GM12878 (cell line): Measurements from ENCODE around the gene KATNB1. TPM values are rescaled to one million over a fixed set of nuclear protein-coding genes. Genes with fewer than 3 reads are reported as not detected.

Source experiments
- ATAC-seq: fragments of 200-7000 bp; cut with Tn5 transposase; 3 replicates; pipeline ENCODE4 v1.9.1; 2020; ENCODE audit warnings: mild to moderate bottlenecking, moderate library complexity
- BruUV-seq: library from RNA; stranded (reverse); fragments of 400-500 nt; replicated peaks from 2 replicates; lab custom pipeline; 2021; lab: Mats Ljungman, UMichigan
- CTCF ChIA-PET: fragments of 300-600 bp; sonication (Branson Sonifier 250); formaldehyde crosslinking; extraction: SDS; loops from one replicate; lab custom pipeline; 2021; ENCODE audit warnings: inconsistent platforms; lab: Yijun Ruan, JAX
- POLR2A ChIA-PET: fragments of 350-600 bp; formaldehyde crosslinking; extraction: SDS; loops from one replicate; lab custom pipeline; 2021; ENCODE audit warnings: inconsistent platforms; lab: Charles Lee
- RAD21 ChIA-PET: fragments of 300-600 bp; sonication (Branson Sonifier 250); formaldehyde crosslinking; loops from one replicate; lab custom pipeline; 2023; ENCODE audit warnings: antibody characterized with exemption; ENCODE audit not compliant: unreplicated experiment; lab: Charles Lee
- SMC1A ChIA-PET: fragments of 300-600 bp; sonication (Branson Sonifier 250); formaldehyde crosslinking; loops from one replicate; lab custom pipeline; 2023; ENCODE audit not compliant: unreplicated experiment, uncharacterized antibody; lab: Charles Lee
- DNase-seq: peaks from one replicate; pipeline ENCODE4 v3.0.0-alpha.2; 2011; ENCODE audit warnings: low read depth, low spot score
- FAIRE-seq: peaks from 3 replicates; lab custom pipeline; 2011; peaks lifted over from hg19 to GRCh38; lab: Jason Lieb, UNC
- H2AFZ ChIP-seq: 2 replicates; pipeline ENCODE4 v1.6.0; 2011; ENCODE audit warnings: low read depth, low read length, control low read depth; ENCODE audit not compliant: control insufficient read depth
- H3K27ac ChIP-seq: 2 replicates; pipeline ENCODE4 v1.5.1; 2011; ENCODE audit warnings: control low read depth; ENCODE audit not compliant: control insufficient read depth, insufficient read depth
- H3K27me3 ChIP-seq, 2 experiments: replicated peaks in 1 of 2; 2 replicates each; pipeline versions ENCODE4 v1.6.0 to v1.6.1; 2011; ENCODE audit warnings: low read length in 1 of 2; ENCODE audit not compliant: control insufficient read depth in 2 of 2, insufficient read depth in 2 of 2
- H3K36me3 ChIP-seq, 2 experiments: 2 replicates each; pipeline ENCODE4 v1.5.1; 2011; ENCODE audit warnings: low read length in 1 of 2; ENCODE audit not compliant: control insufficient read depth in 2 of 2, insufficient read depth in 2 of 2
- H3K4me1 ChIP-seq: 2 replicates; pipeline ENCODE4 v1.6.1; 2011; ENCODE audit warnings: mild to moderate bottlenecking, low read length, moderate library complexity, mixed read lengths; ENCODE audit not compliant: control insufficient read depth, insufficient read depth
- H3K4me2 ChIP-seq: 2 replicates; pipeline ENCODE4 v1.6.0; 2011; ENCODE audit warnings: control low read depth; ENCODE audit not compliant: control insufficient read depth, insufficient read depth
- H3K4me3 ChIP-seq: fragments of 200-600 bp; sonication (generic); 2 replicates; pipeline ENCODE4 v1.5.1; 2016
- H3K79me2 ChIP-seq: 2 replicates; pipeline ENCODE4 v1.6.0; 2011; ENCODE audit warnings: low read length; ENCODE audit not compliant: control insufficient read depth, insufficient read depth
- H3K9ac ChIP-seq: 2 replicates; pipeline ENCODE4 v1.8.0; 2011; ENCODE audit warnings: low read length, control low read depth, mixed read lengths; ENCODE audit not compliant: control insufficient read depth, insufficient read depth
- H3K9me3 ChIP-seq: replicated peaks from 3 replicates; pipeline ENCODE4 v1.5.1; 2011; ENCODE audit warnings: mild to moderate bottlenecking, low read length; ENCODE audit not compliant: control insufficient read depth, insufficient read depth
- H4K20me1 ChIP-seq: 2 replicates; pipeline ENCODE4 v1.6.0; 2011; ENCODE audit not compliant: control insufficient read depth, insufficient read depth
- BCLAF1 ChIP-seq: fragments of 450-650 bp; IDR thresholded peaks from 2 replicates; pipeline ENCODE4 v1.6.1; 2017; ENCODE audit warnings: antibody characterized with exemption, mild to moderate bottlenecking, moderate library complexity
- CHD4 ChIP-seq: fragments of 200-600 bp; sonication (generic); IDR thresholded peaks from 2 replicates; pipeline ENCODE4 v1.6.1; 2016; ENCODE audit warnings: mild to moderate bottlenecking
- DPF2 ChIP-seq: fragments of 450-650 bp; IDR thresholded peaks from 2 replicates; pipeline ENCODE4 v1.6.1; 2017; ENCODE audit warnings: mild to moderate bottlenecking
- ELK1 ChIP-seq: IDR thresholded peaks from 2 replicates; pipeline ENCODE4 v1.6.1; 2012; ENCODE audit warnings: low read depth, low read length, improper control_type of control experiment
- FOXK2 ChIP-seq: fragments of 450-650 bp; IDR thresholded peaks from 2 replicates; pipeline ENCODE4 v1.6.1; 2017; ENCODE audit warnings: mild to moderate bottlenecking, moderate library complexity
- FOXM1 ChIP-seq: IDR thresholded peaks from 2 replicates; pipeline ENCODE4 v1.6.1; 2012; ENCODE audit warnings: low read depth, mild to moderate bottlenecking, inconsistent platforms, low read length, moderate library complexity
- IKZF2 ChIP-seq, 2 experiments: fragments of 450-650 bp; IDR thresholded peaks; 2 replicates each; pipeline ENCODE4 v1.6.1; 2017; ENCODE audit warnings: mild to moderate bottlenecking in 2 of 2, moderate library complexity in 2 of 2
- PAX8 ChIP-seq: fragments of 450-650 bp; IDR thresholded peaks from 2 replicates; pipeline ENCODE4 v1.6.1; 2017; ENCODE audit warnings: mild to moderate bottlenecking, moderate library complexity
- RELA ChIP-seq: fragments of 450-650 bp; IDR thresholded peaks from 2 replicates; pipeline ENCODE4 v1.8.0; 2014; ENCODE audit warnings: borderline replicate concordance; ENCODE audit not compliant: partially characterized antibody
- SIX5 ChIP-seq: IDR thresholded peaks from 2 replicates; pipeline ENCODE4 v1.6.1; 2011; ENCODE audit warnings: mild to moderate bottlenecking, low read depth, low read length, moderate library complexity; ENCODE audit not compliant: severe bottlenecking
- STAT3 ChIP-seq: IDR thresholded peaks from 2 replicates; pipeline ENCODE4 v1.6.1; 2011; ENCODE audit warnings: low read depth, low read length, improper control_type of control experiment
- TAF1 ChIP-seq: IDR thresholded peaks from 2 replicates; pipeline ENCODE4 v1.6.1; 2011; ENCODE audit warnings: mild to moderate bottlenecking, low read depth, low read length, borderline replicate concordance
- TARDBP ChIP-seq: IDR thresholded peaks from 2 replicates; pipeline ENCODE4 v1.6.1; 2016; ENCODE audit warnings: borderline replicate concordance
- ZBTB4 ChIP-seq: fragments of 450-650 bp; formaldehyde crosslinking; IDR thresholded peaks from 2 replicates; pipeline ENCODE4 v1.4.0; 2022; ENCODE audit warnings: mild to moderate bottlenecking, moderate library complexity
- ZNF384 ChIP-seq: IDR thresholded peaks from 2 replicates; pipeline ENCODE4 v1.6.1; 2012; ENCODE audit warnings: low read depth, mild to moderate bottlenecking, low read length, improper control_type of control experiment, borderline replicate concordance
- WGBS: methylation state at CpG from one replicate; pipeline ENCODE4 v1.1.6; 2016; ENCODE audit warnings: low lambda C conversion rate; ENCODE audit not compliant: insufficient replicate concordance, insufficient coverage; ENCODE audit errors: missing lambda C conversion rate; 5-methylcytosine and 5-hydroxymethylcytosine counted together
- in situ Hi-C: fragments of 300-500 bp; cut with MboI; formaldehyde crosslinking; loops from 9 replicates; pipeline ENCODE4 v1.14.3; 2018; ENCODE audit warnings: mixed read lengths
- intact Hi-C: fragments of 100-400 bp; cut with micrococcal nuclease; formaldehyde crosslinking; loops from one replicate; pipeline ENCODE4 v1.14.2; 2022; ENCODE audit not compliant: unreplicated experiment
- polyA plus RNA-seq, 11 experiments: library from polyadenylated mRNA; depleted of rRNA in 4 of 11; unstranded in 6 of 11; stranded (reverse) in 5 of 11; fragments of >200 nt; fragmentation: Nextera tagmentation in 4 of 11; fragmentation: Illumina TruSeq in 1 of 11; extraction: Ambion mirVana in 4 of 11; extraction: Trizol in 1 of 11; gene quantifications; 1 replicate in 1 of 11; 2 replicates in 10 of 11; pipeline versions ENCODE4 v1.2.1 to v1.2.3, GENCODE V29; 2011 to 2016; ENCODE audit warnings: inconsistent platforms in 2 of 11, missing spikeins in 2 of 11, low read depth in 1 of 11
- total RNA-seq, 4 experiments: library from RNA; depleted of rRNA in 3 of 4; stranded (reverse); fragments of >200 nt in 3 of 4; fragmentation: Illumina TruSeq in 1 of 4; extraction: Trizol in 1 of 4; gene quantifications; 2 replicates each; pipeline versions ENCODE4 v1.2.1 to v1.2.3, GENCODE V29; 2013 to 2021
- TF ChIP-seq, protein P1 (sequence below): fragments of 450-650 bp; IDR thresholded peaks from 2 replicates; pipeline ENCODE4 v1.6.1; 2016; ENCODE audit warnings: mild to moderate bottlenecking

The KATNB1 gene
- total and polyA plus RNA-seq, 10 of the 15 experiments (the other 5 are each of a cell fraction or from before 2014, with no cell fraction given) = 0.71 to 46.5 (median 19.5) TPM

- TF ChIP-seq BCLAF1 = no peak
- TF ChIP-seq FOXM1 = no peak
- TF ChIP-seq DPF2 = no peak
- no peak for TF ChIP-seq TAF1
- TF ChIP-seq FOXK2 = no peak
- no peak for TF ChIP-seq PAX8
- no peak for TF ChIP-seq TARDBP
- TF ChIP-seq IKZF2 (IDR thresholded peaks at IDR 0.05) = no peak
- TF ChIP-seq RELA = no peak
- no peak for TF ChIP-seq CHD4
- TF ChIP-seq ZNF384 = no peak
- TF ChIP-seq SIX5 = no peak
These were observed 68.7 kb downstream of the KATNB1 start (continued) for GRCh38 chr16:57804111-57804837.

DNA sequence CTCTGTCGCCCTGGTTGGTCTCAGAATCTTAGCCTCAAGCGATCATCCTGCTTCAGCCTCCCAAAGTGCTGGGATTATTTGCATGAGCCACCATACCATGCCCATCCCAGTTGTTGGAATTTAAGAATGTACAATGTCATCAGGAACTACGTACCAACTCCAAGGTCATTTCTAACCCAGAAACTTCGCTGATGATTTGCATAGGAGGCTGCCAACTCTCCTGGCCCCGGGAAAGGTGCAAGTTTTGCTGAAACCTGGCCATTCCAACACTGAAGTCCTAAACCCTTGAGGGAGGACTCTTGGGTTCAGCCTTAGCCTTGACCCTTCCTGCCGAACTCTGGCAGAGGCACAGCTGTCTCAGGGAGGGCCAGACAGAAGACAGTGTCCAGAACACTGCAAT, 69.6 kb downstream of the KATNB1 start:
- DNase-seq (no peak), FAIRE-seq (no peak), ATAC-seq (no peak)
- in situ Hi-C loops (no loop called here), intact Hi-C loops (no loop called here)
- peaks cover 13% of the 10 kb centered on the region for H3K4me1 ChIP-seq
- H3K4me3 ChIP-seq = no peak overlapping the region
- 56% methylated on average over 6 of the region's 6 CpGs for WGBS
- H3K9me3 ChIP-seq = no peaks in the 10 kb centered on the region
- no peak overlapping the region for H3K27ac ChIP-seq
- H4K20me1 ChIP-seq = no peaks in the 10 kb centered on the region
- ChIA-PET RAD21 (no interaction called here), POLR2A (no interaction called here), CTCF (no interaction called here), SMC1A (no interaction called here)
- H3K9ac ChIP-seq = no peak overlapping the region
- H3K79me2 ChIP-seq = no peaks in the 10 kb centered on the region
- peaks cover 8 to 11% of the 10 kb centered on the region in 2 experiments; a peak in 3 of 4 replicates for H3K27me3 ChIP-seq
- H3K4me2 ChIP-seq = no peak overlapping the region
- H3K36me3 ChIP-seq = no peaks in the 10 kb centered on the region
- no peak overlapping the region for H2AFZ ChIP-seq
- BruUV-seq = no TSS peak
- TF ChIP-seq ELK1 (no peak), STAT3 (no peak), ZBTB4 (CRISPR knock-in tag) (no peak)
- TF ChIP-seq, protein P1, sequence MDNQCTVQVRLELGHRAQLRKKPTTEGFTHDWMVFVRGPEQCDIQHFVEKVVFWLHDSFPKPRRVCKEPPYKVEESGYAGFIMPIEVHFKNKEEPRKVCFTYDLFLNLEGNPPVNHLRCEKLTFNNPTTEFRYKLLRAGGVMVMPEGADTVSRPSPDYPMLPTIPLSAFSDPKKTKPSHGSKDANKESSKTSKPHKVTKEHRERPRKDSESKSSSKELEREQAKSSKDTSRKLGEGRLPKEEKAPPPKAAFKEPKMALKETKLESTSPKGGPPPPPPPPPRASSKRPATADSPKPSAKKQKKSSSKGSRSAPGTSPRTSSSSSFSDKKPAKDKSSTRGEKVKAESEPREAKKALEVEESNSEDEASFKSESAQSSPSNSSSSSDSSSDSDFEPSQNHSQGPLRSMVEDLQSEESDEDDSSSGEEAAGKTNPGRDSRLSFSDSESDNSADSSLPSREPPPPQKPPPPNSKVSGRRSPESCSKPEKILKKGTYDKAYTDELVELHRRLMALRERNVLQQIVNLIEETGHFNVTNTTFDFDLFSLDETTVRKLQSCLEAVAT = no peak
